ENCODE results near the gene CD36.

The CD36 gene

GRCh38 chr7:80637911-80638765 is at the start of gene CD36:
Gene CD36, plus strand, starts transcription at chr7:80638642. Its CDS starts 8,099 bp downstream, at chr7:80646741.
- DNase-seq (ENCODE audit: low read depth) = no peak

DNA sequence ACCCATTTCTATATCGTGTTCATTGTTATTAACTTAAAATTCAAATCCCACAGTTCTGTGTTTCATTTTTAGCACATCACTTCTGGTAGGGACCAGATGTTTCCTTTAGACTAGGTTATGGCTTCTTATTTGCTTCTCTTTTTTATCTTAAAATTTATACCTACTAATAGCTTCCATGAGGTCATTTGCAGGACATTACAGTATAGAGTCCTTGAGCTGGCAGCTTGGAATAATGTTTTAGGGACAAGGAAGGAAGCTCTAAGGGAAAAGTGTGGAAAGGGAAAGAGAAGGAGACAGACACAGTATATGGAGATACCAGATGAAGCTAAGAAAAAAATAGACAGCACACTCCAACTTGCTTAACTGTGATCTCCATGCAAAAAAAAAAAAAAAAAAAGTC is 48.8 kb upstream of the CD36 start:
- DNase-seq (ENCODE audit: low read depth) = no peak

DNA sequence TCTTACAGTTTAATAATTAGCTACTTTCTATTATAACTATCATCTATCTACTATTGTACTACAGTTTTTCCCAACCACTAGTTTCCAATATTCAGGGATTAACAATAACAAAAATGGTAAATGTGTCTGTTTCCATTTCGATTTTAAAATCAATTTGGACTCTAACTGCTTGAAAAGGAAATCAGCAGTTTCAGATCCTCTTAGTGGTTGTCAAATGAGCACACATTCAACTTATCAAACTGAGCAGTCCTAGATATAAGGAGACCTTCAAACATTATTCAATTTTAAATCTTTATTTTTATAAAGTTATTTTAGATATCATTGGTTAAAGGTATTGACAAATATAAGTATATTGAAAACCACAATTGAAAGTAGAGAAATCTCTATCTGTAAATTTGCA is 46.8 kb upstream of the CD36 start:
- no peak for DNase-seq (ENCODE audit: low read depth)

DNA sequence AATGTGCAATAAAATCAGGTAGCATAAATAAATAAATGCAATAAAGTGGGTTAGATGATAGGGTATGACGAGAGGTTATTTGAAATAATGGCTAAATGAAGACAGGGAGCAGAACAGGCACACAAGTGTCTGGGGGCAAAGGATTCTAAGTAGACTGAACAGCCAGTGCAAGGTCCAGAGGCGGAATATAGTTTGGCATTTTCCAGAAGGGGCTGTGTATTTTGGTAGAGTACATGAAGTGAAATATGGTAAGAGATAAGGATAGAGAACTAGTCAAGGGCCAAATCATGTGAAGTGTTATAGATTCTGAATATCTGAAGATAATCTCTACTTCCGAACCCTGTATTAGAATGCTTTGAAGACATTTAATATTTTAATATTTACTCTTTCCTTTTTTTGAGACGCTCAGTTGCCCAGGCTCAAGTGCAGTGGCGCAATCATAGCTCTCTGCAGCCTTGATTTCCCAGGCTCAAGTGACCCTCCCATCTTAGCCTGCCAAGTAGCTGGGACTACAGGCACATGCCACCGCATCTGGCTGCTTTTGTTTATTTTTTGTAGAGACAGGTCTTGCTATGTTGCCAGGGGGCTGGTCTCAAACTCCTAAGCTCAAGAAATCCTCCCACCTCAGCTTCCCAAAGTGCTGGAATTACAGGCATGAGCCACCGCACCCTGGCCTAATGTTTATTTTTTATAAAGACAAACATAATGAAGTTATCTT is 44.4 kb upstream of the CD36 start:
- DNase-seq (ENCODE audit: low read depth) = no peak

- no peak for DNase-seq (ENCODE audit: low read depth)
Measured at GRCh38 chr7:80596933-80597517, 41.4 kb upstream of the CD36 start.

DNA sequence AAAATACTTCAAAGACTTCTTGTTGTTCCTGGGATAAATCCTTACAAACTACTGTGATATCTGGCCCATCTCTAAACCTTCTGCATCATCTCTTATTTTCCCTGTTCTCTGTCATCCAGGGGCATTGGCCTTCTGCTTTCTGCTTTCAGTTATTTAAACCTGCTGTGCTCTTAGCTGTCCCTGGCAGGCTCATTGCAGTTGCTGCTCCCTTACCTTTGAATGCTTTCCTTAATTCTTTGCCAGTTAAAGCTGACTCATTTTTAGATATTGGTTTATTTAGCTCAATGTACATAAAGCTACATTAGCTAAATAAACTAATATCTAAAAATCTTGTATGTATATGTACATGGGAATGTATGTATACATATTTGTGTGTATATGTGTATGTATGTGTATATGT is 40.6 kb upstream of the CD36 start:
- DNase-seq (ENCODE audit: low read depth) = no peak

GRCh38 chr7:80600046-80600445 is 38.4 kb upstream of the CD36 start:
- no peak for DNase-seq (ENCODE audit: low read depth)

- DNase-seq (ENCODE audit: low read depth) = no peak
Measured at GRCh38 chr7:80601999-80602398, 36.4 kb upstream of the CD36 start.

GRCh38 chr7:80603940-80604339 is 34.5 kb upstream of the CD36 start:
- no peak for DNase-seq (ENCODE audit: low read depth)

DNA sequence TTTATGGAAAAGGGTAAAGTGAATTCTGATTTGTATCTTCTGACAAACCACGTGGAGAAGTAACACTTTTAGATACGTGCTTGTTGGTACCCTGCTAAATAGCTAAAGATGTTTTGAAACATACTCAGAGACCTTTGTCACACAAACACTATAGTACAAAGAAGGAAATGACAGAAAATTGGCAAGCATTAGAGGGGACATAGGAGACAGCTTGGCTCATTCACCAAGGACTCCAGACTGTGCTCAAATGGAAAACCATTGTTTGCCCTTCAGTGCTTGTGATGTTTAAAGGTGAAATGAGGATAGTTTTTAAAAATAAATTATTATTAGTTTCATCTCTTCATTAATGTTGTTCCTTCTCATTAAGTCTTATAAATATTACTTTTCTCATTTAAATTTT is 34.0 kb upstream of the CD36 start:
- no peak for DNase-seq (ENCODE audit: low read depth)

- DNase-seq (ENCODE audit: low read depth) = no peak
Measured at GRCh38 chr7:80607136-80607535, 31.3 kb upstream of the CD36 start.

DNA sequence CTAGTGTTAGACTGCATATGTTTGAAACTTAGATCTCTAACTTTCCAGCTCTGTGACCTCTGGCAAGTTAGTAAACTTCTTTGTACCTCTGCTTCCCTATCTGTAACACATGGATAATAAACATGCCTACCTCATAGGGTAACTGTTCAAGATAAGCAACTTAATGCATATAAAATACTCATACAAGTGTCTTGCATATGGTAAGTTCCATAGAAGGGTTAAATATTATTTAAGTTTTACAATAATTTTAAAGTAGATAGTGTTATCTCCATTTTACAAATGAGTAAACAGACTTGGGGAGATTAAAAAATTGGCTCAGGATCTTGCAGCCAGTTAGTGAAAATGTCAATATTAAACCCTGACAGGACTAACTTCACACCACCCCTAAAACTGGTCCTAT is 30.1 kb upstream of the CD36 start:
- no peak for DNase-seq (ENCODE audit: low read depth)

DNA sequence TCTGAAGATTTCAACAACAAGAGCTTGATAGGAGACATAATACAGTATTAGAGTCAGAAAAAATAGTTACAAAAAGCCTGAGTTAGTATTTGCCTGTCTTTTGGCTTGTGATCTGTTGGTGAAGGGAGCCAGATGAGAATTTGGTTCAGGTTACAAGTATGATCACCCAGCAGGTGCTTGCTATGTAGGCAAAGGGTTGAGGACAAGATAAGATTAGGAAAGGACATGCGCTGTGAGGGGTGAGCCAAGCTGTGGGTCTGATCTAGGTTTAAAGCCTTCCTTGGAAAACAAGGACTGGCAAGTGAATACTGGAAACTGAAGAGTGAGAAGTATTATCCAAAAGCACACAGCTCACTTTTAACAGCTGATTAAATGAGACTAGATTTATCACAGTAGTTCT is 28.7 kb upstream of the CD36 start:
- no peak for DNase-seq (ENCODE audit: low read depth)

DNA sequence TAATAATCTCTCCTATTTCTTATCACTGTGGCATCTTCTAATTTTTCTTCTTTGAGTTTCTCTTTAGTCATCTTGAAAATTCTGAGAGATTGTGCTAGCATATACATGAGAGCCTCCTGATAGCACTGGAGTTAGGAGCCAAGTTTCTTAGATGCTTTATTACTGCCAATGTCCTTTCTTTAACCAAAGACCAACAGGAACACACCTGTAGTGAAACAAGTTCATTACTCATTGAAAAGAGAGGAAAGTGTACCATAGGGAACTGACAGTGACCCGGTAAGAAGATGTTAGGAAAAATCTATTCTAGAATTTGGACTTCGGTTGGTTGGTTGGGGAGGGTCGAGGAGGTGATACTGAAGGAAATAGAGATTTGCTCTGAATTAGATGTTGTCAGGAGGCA is 27.1 kb upstream of the CD36 start:
- DNase-seq (ENCODE audit: low read depth) = no peak

- no peak for DNase-seq (ENCODE audit: low read depth)
Measured at GRCh38 chr7:80611779-80612178, 26.7 kb upstream of the CD36 start.

DNA sequence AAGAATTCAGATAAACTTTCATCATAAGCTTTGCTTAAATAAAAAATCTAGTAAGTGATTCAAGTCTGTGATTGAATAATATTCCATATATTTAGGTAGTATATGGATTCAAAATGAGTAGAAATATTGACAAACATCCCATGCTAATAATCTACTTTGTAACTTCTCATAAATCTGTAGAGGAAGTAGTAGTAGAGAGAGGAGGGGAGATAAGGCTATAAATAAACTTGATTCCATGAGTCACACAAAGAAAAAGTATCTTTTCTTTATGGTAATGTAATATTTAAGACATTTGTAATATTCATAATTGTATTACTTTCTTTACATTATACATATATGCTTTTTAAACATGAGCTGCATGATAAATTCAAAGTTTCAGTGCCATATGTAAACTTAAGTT is 25.6 kb upstream of the CD36 start:
- DNase-seq (ENCODE audit: low read depth) = no peak

- DNase-seq (ENCODE audit: low read depth) = no peak
Measured at GRCh38 chr7:80613519-80613918, 24.9 kb upstream of the CD36 start.

GRCh38 chr7:80614851-80615271 is 23.6 kb upstream of the CD36 start:
- no peak for DNase-seq (ENCODE audit: low read depth)

DNA sequence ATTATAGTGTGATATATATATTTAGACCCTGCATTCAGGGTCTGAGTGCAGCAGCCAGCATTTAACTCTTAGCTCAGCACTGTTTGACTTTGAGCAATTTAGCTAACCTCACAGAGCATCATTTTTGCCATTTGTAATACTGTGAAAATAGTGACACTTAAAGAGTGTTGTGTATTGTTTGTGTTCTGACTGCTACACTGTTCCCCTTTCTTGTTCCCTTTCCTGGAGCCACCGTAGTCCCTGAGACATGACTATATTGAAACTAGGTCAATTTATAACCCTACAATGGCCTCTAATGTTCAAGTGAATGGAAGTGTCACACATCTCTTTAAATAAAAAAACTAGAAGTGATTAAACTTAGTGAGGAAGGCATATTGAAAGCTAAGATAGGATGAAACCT is 20.3 kb upstream of the CD36 start:
- no peak for DNase-seq (ENCODE audit: low read depth)

DNA sequence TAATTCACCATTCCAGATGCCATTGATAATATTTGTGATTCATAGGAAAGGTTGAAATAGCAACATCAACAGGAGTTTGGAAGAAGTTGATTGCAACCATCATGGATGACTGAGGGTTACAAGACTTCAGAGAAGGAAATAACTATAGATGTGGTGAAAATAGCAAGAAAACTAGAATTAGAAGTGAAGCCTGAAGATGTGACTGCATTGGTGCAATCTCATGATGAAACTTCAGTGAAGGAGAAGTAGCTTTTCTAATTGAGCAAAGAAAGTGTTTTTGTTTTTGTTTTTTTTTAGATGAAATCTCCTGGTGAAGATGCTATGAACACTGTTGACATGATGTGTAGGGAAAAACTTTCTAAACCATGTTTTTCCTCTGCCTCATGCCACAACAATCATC is 18.7 kb upstream of the CD36 start:
- no peak for DNase-seq (ENCODE audit: low read depth)

DNA sequence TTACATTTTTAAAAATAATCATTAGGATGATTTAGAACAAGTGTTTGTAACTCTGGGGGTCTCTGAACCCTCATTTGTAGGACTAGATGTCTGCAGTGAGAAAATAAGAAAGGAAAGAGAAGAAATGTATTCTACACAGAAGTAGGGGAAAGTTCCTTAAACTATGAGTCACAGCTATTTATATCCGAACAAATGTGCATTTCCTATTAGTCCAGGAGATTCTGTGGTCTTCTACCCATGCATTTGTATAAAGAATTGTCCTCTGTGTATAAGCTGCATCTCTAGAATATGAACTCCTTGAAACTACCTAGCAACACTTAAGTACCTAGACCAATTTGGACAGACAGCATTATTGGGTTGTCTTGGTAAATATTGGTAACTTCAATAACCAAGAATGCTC is 15.9 kb upstream of the CD36 start:
- DNase-seq (ENCODE audit: low read depth) = no peak

DNA sequence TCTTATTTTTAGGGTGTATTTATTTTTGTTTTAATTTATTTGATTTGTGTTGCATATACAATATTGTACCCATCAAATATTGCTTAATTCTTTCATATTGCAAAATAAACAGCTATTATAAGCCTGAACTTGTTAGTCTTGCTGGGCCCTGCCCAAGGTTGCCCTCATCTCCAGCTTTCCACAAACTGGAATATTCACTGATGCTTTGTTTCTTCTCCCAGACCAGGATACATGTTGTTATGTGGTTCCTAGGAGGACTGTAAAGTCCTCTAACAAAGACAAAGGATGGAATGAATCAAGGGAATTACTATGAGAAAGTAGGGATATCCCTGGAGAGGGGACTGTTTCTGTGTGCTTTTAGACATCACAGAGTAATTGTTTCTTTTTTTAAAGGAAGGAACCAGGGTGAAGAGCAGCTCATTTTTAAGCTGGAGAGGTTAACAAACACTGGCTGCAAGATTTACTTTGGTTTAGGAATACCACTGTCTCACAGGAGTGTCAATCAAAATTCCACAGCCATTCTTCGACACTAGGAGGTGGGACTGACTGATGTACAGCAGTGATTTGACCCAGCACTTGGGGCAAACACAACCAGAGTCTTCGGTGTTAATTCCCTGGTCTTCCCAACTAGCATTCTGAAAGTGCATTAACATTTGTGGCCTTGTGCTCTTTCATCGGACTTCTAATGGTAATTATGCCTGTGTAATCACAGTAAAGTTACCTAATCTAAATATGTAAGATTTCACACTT is 14.8 kb upstream of the CD36 start:
- DNase-seq (ENCODE audit: low read depth) = no peak

DNA sequence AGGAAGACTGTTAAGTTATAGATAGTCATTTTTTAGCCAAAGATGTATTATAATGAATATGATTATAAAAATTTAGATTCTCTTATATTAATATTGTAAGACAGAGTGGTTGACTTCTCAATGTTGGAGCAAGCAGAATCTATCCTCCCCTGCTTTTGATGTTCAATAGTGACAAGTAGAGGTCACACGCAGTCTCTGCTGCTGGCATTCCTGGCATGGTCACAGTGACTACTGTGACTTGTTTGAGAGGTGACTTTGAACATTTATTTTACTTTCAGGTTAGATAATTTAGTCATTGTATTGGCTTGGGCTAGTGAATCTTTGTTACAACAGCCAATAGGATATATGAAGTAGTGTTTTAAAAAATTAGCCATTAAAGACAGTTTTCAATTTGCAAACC is 13.7 kb upstream of the CD36 start:
- no peak for DNase-seq (ENCODE audit: low read depth)
